Measurements from ENCODE around the gene PTK6. TPM values are rescaled to one million over a fixed set of nuclear protein-coding genes. Genes with fewer than 3 reads are reported as not detected.

Gene PTK6
- total RNA-seq, 1 donor from 2014 or later: 0.33 TPM

DNA sequence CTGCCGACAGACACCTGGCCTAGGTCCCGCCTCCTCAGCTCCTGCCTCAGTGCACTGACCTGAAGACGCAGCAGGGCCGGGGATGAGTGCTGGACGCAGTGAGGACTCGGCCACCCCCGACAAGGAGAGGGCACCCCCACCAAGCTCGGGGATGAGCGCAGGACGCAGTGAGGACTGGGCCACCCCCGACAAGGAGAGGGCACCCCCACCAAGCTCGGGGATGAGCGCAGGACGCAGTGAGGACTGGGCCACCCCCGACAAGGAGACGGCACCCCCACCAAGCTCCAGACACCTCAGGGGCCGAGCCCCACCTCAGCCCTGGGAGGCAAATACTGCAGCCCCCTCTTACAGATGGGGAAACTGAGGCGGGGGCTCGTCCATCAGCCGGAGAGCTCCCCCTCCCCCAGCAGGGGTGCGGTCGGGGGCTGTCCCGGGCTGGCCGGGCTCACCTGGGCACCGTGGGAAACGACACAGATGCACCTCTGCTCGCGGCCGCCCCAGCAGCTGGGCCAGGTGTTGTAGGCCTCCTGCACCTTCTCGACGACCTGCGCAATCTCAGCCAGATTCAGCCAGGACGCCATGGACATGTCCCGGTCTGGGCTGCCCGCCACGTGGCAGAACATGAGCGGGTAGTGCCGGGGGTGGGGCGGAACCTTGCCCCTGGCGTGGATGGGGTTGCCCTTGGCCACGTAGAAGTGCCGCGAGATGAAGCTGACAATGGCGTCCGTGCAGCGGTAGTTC lies 29.4 kb upstream of the PTK6 start:
- no peak overlapping the region for H3K4me3 ChIP-seq (ENCODE audit: low read depth, low read length)
- no peaks in the 10 kb centered on the region for H3K27me3 ChIP-seq (ENCODE audit: control insufficient read depth, insufficient read depth, low read length)
- no peak for DNase-seq (ENCODE audit: low read depth)
- H3K36me3 ChIP-seq (ENCODE audit: control insufficient read depth, insufficient read depth, low read length): no peaks in the 10 kb centered on the region
- no peak for TF ChIP-seq CTCF (IDR thresholded peaks at IDR 0.05; ENCODE audit: insufficient read depth, low read length, poor library complexity, severe bottlenecking)

GRCh38 chr20:63565699-63566335 lies 28.6 kb upstream of the PTK6 start:
- Histone ChIP-seq H3K27me3 (ENCODE audit: control insufficient read depth, insufficient read depth, low read length) (no peaks in the 10 kb centered on the region), H3K36me3 (ENCODE audit: control insufficient read depth, insufficient read depth, low read length) (no peaks in the 10 kb centered on the region), H3K4me3 (ENCODE audit: low read depth, low read length) (no peak overlapping the region)
- no peak for TF ChIP-seq CTCF (IDR thresholded peaks at IDR 0.05; ENCODE audit: insufficient read depth, low read length, poor library complexity, severe bottlenecking)
- DNase-seq (ENCODE audit: low read depth): no peak

GRCh38 chr20:63565021-63565698 lies 28.0 kb upstream of the PTK6 start:
- H3K4me3 ChIP-seq (ENCODE audit: low read depth, low read length): no peak overlapping the region
- TF ChIP-seq CTCF (IDR thresholded peaks at IDR 0.05; ENCODE audit: insufficient read depth, low read length, poor library complexity, severe bottlenecking): no peak
- no peaks in the 10 kb centered on the region for H3K36me3 ChIP-seq (ENCODE audit: control insufficient read depth, insufficient read depth, low read length)
- DNase-seq (ENCODE audit: low read depth): no peak
- H3K27me3 ChIP-seq (ENCODE audit: control insufficient read depth, insufficient read depth, low read length): no peaks in the 10 kb centered on the region

- Histone ChIP-seq H3K36me3 (ENCODE audit: control insufficient read depth, insufficient read depth, low read length) (no peaks in the 10 kb centered on the region), H3K27me3 (ENCODE audit: control insufficient read depth, insufficient read depth, low read length) (no peaks in the 10 kb centered on the region), H3K4me3 (ENCODE audit: low read depth, low read length) (no peak overlapping the region)
- DNase-seq (ENCODE audit: low read depth): no peak
- no peak for TF ChIP-seq CTCF (IDR thresholded peaks at IDR 0.05; ENCODE audit: insufficient read depth, low read length, poor library complexity, severe bottlenecking)
These were observed 27.0 kb upstream of the PTK6 start for GRCh38 chr20:63564036-63564810.

- Histone ChIP-seq H3K36me3 (ENCODE audit: control insufficient read depth, insufficient read depth, low read length) (no peaks in the 10 kb centered on the region), H3K4me3 (ENCODE audit: low read depth, low read length) (no peak overlapping the region), H3K27me3 (ENCODE audit: control insufficient read depth, insufficient read depth, low read length) (no peaks in the 10 kb centered on the region)
- TF ChIP-seq CTCF (IDR thresholded peaks at IDR 0.05; ENCODE audit: insufficient read depth, low read length, poor library complexity, severe bottlenecking): no peak
- DNase-seq (ENCODE audit: low read depth): no peak
These were observed 26.2 kb upstream of the PTK6 start for GRCh38 chr20:63563225-63563935.
